ENCODE data around the gene FTCD.

FTCD gene

DNA sequence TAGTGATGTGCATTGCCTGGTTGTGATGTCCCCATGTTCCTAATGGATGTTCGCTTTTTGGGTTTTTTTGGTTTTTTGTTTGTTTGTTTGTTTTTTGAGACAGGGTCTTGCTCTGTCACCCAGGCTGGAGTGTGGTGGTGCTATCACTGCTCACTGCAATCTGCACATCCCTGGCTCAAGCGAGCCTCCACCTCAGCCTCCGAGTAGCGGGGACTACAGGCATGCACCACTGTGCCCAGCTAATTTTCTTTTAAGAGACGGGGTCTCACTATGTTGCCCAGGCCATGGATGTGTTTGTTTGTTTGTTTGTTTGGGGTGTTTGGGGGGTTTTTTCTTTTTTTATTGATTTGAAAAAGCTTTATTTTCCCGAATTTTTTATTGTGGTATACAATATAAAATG, 55.4 kb downstream of the FTCD start:
- no peak for DNase-seq (ENCODE audit: extremely low read depth, low read depth)
- TF ChIP-seq, protein P1, sequence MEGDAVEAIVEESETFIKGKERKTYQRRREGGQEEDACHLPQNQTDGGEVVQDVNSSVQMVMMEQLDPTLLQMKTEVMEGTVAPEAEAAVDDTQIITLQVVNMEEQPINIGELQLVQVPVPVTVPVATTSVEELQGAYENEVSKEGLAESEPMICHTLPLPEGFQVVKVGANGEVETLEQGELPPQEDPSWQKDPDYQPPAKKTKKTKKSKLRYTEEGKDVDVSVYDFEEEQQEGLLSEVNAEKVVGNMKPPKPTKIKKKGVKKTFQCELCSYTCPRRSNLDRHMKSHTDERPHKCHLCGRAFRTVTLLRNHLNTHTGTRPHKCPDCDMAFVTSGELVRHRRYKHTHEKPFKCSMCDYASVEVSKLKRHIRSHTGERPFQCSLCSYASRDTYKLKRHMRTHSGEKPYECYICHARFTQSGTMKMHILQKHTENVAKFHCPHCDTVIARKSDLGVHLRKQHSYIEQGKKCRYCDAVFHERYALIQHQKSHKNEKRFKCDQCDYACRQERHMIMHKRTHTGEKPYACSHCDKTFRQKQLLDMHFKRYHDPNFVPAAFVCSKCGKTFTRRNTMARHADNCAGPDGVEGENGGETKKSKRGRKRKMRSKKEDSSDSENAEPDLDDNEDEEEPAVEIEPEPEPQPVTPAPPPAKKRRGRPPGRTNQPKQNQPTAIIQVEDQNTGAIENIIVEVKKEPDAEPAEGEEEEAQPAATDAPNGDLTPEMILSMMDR (IDR thresholded peaks at IDR 0.05; ENCODE audit: low read depth, low read length) = no peak

DNA sequence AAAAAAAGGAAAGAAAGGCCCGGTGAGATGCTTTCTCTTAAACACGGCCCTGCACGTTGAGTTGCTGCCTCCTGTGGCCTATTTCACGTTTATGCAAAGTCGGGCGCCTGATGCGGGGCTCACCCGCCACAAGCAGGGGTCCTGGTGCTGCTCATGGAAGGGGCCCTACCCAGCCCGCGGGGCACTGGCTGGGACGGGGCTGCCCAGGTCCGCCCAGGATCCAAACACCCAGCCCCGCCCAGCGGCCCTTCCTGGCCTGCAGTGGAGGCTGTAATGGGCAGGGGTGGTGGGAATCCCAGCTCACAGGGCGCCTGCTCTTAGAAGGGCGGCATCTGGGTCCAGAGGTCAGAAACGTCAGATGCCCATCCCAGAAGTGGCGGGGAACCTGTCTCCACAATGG, 55.9 kb downstream of the FTCD start:
- DNase-seq (ENCODE audit: extremely low read depth, low read depth) = no peak
- TF ChIP-seq, protein P1 (IDR thresholded peaks at IDR 0.05; ENCODE audit: low read depth, low read length) = peak; percentile 35

DNA sequence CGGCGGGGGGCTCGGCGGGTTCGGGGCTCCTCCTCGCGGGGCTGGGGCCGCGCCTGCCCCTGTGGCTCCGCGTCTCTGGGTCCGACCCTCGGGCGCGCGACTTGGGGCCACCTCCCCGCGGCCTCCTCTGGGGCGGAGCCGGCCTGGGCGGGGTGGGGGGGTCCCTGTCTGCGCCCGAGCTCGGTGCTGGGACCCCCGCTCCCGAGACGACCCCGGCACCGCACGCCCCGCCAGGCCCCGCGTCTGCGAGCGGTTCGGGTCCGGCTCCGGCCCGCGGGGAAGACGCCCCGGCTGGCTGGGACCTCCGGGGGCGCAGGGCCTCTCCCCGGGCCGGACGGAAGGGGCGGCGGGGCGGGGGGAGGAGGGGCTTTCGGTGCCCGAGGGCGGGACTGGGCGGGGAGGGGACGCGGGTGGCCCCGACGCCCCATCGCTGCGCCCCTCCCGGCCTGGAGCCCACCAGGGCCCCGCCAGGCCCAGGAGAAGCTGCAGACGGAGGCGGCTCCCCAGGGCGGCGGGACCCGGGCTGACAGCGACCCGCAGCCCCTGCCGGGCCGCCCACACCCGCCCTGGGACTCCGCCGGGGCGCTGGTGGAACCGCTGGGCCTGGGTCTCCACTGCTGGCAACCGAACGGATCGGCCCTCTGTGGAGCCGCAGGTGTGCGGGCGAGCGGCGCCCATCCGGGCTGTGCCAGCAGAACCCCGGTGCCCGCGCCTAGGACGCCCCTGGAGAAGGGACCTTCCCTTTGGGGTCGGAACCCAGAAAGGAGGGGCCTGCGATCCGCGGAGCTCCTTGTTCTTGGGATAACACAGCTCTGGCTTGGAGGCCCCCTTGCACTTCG, 56.9 kb downstream of the FTCD start:
- TF ChIP-seq, protein P1 (IDR thresholded peaks at IDR 0.05; ENCODE audit: low read depth, low read length) = no peak
- no peak for DNase-seq (ENCODE audit: extremely low read depth, low read depth)

DNA sequence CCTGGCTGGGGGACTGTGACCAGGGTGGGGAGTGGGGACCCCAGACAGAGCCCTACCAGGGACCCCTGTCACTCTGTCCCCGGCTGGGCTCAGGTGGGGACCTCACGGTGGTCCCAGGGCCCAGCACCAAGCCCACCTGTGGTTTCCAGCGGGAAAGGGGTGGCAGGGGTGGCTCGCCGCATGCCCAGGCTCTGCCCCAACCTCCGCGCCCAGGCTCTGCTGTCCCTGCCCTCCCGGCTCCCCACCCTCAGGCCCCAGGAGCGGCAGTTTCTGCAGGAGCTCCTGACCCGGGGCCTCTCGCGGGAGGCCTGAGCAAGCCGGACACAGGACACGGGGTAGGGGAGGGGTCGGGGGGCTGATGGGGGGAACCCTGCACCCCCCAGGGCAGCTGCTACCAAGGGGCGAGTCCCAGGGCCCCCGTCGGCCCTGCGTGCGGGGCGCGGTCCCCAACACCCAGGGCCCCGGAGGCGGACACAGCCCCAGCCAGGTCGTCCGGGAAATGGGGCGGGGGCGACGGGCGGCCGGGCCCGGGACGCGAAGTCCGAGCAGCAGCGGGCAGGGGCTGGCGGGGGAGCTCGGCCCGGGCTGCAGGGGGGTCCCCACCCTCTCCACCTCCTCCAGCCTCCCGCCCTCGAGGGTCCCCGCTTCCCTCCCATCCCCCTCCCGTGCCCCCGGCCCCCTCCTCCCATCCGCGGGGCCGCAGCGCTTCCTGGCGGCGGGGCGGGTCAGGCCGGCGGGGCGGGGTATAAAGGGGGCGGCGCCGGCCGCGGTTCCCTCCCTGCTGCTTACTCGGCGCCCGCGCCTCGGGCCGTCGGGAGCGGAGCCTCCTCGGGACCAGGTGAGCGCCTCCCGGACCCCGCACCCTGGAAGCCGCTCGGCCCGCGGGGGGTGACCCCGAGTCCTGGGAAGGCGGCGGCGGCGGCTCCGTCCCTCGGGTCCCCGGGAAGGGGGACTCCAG, 57.8 kb downstream of the FTCD start, which contains the start of gene COL6A2:
TSS of gene COL6A2 (plus strand) at position 777 of the 958 bp plus-strand sequence.
- DNase-seq (ENCODE audit: extremely low read depth, low read depth) = no peak
- TF ChIP-seq, protein P1 (IDR thresholded peaks at IDR 0.05; ENCODE audit: low read depth, low read length) = peak; percentile 14

DNA sequence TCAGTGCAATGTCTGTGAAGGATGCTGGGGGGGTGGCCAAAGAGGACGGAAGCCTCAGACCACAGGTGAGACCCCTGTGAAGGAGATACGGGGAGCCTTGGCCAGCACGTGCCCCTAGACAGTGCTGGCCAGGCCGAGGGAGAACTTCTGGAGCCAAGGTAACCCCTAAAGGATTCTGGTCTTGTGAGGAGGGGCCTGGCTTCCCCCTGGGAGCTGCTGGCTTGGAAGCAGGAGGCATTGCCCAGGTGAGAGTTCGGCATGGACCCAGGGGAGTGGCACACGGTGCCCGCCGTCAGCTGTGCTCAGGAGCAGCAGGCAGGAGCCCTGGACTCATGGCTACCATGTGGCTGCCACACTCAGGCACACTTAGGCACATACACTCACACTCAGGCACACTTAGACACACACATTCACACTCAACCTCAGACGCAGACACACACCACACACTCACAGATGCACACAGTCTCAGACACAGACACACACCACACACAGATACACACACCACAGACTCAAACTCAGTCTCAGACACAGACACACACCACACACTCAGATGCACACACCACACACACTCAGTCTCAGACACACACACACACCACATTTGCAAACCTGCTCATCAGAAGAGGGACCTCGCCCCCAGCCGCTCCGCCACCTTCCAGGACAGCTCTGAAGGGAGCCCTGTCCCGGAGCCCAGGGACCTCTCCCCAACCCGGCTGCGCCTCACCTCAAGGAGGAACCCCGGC, 58.6 kb downstream of the FTCD start:
- DNase-seq (ENCODE audit: extremely low read depth, low read depth) = no peak
- TF ChIP-seq, protein P1 (IDR thresholded peaks at IDR 0.05; ENCODE audit: low read depth, low read length) = no peak

DNA sequence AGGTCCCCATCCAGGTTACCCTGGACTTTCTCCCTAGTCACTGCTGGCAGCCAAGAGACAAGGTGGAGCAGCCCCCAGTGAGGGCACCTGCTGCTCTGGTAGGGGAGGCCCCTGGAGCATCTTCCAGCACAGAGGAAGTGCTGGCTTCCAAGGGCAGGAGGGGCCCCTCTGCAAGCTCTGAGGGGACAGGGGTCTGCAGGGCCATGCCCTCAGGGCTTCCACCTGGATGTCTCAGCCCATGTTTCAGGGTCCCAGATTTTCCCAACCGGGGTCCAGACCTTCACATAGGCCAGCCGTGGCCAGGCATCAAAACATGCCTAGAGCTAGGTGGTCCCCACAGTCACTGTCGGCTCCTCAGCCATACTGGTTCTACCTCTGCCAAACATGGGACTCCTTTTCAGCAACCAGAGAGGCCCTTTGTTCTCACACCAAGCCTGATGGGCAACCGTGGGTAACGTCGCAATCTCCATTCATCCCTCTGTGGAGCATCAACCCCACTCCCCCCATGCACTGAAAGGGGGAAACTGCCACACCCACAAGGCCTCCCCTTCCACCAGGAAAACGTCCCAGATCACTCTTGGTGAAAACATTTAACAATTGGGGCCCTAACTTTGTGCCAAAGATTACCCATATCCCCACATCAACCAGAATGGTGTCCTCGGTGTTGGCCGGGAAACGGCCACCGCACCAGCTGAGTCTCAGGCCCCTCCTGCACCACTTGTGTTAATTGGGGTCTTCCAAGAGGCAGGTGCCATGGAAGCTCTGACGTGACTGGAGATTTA, 59.4 kb downstream of the FTCD start:
- TF ChIP-seq, protein P1 (IDR thresholded peaks at IDR 0.05; ENCODE audit: low read depth, low read length) = no peak
- DNase-seq (ENCODE audit: extremely low read depth, low read depth) = no peak

Measured in AG09319 (cell line).